GM18507 (cell line): ENCODE results near the gene NUDT8.
A peak's percentile ranks its signal among the peaks of the same experiment; 100 is the strongest.
"Not testable (repeated sequence)": the region's sequence is repeated elsewhere in the genome, so short reads cannot be mapped to it uniquely, and the experiment has no call there.

Experiments used
- DNase-seq: peaks from one replicate; pipeline ENCODE4 v3.0.0; 2011; ENCODE audit warnings: low read depth; ENCODE audit not compliant: insufficient read length; ENCODE audit errors: extremely low spot score
- FAIRE-seq: peaks from 2 replicates; lab custom pipeline; 2011; peaks lifted over from hg19 to GRCh38; lab: Jason Lieb, UNC

The NUDT8 gene

DNA sequence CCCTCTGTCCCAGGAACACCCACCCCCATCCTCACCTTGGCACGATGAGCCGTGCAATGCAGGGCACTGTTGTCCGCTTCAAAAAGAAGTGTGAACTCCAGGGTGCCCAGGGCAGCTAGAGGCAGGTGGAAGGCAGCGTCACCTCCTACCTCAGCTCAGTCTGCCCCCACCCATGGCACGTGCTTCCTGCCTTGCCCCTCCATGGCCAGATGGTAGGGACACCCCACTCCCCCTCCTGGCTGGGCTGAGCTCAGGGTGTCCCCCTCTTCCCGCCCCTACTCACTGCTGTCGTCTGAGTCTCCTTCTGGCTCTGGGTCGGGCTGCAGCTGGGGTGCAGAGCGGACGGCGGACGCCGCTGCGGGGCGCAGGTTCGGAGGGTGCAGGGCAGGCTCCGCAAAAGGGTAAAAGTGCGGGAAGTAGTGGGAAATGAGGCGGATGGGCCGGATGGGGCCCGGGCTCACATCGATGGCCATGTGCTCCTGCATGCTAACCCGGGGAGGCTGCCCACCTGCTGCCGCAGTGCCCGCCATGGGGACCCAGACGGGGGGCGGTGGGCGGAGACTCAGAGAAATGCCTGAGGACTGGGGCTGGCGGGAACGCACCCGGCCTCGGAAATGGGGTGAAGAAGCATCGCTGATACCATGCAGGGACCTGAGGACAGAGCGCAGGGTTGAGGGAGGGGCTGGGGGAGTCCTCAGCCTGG lies 13.9 kb downstream of the NUDT8 start:
- no peak for FAIRE-seq
- DNase-seq = no peak

DNA sequence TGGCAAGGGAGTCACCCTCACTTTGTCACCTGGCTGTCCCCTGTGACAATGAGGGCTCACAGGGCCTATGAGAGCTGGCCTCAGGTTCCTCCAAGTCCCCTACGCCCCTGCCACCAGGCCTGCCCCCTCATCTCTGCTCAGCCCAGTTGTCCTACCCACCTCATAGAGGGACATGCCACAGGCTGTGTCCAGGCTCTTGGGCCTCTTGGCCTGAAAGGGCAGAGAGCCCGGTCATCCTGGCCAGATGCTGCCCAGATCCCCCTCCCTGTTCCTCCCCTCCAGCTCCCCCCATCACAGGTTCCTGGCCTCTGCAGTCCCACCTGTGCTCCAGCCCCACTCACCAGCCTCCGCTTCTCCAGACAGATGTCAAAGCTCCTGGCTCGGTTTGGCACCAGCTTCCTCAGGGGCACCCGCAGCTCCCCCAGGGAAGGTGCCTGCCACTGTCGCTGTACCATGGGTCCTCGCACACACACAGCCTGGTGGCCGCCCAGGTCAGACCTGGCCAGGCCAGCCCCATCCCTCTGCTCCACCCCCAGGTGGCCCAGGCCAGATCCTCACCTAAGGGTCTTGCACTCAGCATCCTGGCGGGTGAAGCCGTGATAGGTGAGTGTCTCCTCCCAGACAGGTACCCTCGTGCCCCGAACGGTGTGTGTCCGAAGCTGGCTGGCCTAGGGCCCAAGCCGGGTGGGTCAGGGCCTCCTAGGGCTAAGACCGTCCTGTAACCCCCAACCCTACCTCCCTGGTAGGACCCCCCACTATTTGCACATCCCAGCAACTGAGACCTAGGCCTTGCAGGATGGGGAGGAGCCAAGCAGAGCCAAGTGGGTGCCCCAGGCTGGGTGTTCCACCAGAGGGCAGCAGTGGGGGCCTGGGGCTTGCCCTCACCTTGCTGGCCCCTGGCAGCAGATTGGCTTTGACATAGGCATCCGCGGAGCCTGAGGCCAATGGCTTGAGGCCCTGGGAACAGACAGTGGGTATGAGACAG lies 14.7 kb downstream of the NUDT8 start:
- DNase-seq = no peak
- peak; percentile 42 for FAIRE-seq

DNA sequence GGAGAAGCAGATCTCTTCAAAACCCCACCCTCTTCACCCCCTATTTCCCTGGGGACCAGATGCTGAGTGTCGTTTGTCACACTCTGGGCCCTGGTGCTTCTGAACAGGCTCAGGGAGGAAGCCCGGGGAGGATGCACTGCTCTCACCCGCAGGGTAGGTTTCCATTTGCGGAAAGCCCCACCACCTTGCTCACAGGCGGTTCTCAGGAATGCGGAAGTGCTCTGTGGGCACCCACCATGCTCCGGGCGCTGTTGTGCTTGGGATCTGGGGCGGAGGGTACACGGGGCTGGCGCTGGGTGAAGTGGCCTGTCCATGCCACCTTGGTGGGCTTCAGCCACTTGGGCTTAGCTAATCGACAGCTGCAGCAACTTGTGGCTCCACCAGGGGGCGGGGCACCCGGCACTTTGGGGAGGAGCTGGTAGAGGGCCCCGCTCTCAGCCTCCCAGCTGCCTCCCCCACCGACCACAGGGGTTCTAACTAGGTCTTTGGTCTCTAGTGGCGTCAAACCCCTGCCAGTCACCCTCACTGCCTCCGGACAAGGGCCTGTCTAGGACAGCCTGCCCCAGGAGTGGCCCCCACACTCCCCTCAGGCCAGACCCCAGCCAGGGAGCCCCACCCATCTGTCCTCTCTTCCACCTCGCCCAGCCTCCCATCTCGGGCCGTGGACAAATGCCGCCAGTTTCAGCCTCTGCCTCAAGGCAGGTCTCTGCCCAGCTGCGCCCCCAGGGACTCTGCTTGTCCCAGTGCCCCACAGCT lies 15.6 kb downstream of the NUDT8 start:
- FAIRE-seq (peak; percentile 99), DNase-seq (peak; percentile 59)

DNA sequence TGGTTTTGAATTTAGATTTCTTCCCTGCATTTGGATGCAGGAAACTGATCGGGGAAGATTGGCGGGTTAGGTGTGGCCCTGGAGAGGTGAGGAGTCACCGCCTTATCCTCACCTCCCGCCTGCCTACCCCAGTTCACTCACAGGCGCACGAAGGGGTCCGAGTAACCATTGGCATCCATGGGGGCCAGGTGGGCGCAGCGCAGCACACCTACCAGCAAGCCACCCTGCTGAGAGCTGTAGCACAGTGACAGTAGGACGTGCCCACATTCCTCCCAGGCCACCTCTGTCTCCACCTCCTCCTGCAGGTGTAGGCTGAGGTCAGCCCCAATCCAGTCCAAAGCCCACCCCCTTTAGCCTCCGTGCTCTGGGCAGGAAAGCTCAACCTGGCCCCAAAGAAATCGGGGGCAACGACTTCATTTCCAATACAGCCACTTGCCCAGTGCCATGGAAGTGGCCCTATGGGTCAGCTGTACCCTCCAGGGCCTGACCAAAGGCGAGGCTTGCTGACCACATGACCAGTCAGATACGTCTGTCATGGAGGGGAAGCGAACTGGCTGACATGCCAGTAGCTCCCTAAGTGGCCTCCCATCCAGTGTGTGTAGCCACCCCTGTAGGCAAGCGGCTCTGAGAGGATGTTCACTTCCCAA lies 16.3 kb downstream of the NUDT8 start:
- DNase-seq = no peak
- FAIRE-seq = no peak

DNA sequence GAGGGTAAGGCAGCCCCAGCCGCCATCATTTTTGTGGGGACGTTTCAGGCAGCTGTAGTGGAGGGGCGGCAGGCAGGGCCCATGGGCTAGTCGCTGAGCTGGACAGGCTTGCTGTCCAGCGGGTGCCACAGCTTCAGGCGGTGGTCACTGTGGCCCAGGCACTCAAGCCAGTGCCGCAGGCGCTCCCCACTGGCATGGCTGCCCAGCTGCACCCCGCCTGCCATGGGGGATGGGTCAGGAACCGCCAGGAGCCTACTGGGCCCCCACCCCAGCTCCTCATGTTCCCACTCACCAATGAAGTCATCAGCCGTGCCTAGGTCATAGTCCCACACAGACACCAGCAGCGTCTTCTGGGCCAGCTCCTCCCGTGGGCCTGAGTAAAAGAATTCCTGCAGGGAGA lies 17.0 kb downstream of the NUDT8 start:
- no peak for DNase-seq
- no peak for FAIRE-seq

DNA sequence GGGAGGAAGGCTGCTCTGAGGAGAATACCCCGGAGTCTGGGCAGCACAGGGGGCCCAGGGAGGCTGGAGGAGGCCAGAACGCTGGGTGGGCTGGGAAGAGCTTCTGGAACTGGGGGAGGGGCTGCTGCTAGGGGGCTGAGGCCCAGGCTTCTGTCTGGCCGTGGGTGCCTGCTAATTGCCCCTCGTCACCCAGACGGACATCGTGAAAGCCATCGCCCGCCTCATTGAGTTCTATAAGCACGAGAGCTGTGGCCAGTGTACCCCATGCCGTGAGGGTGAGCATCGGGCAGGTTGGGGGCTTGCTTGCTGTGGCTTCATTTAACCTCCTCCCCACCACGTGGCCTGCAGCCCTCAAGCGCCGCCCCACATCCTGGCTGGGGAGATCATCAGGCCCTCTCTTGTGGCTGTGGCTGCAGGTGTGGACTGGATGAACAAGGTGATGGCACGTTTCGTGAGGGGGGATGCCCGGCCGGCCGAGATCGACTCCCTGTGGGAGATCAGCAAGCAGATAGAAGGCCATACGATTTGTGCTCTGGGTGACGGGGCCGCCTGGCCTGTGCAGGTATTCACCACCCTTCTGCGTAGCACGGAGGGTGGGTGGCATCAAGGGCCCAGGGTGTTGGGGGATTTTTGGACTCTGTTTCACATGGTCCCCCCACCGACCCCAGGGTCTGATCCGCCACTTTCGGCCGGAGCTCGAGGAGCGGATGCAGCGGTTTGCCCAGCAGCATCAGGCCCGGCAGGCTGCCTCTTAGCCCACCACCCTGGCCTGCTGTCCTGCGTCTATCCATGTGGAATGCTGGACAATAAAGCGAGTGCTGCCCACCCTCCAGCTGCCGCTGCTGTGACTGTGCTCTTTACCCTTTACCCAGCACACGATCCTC lies 17.8 kb downstream of the NUDT8 start:
- FAIRE-seq (no peak), DNase-seq (no peak)

DNA sequence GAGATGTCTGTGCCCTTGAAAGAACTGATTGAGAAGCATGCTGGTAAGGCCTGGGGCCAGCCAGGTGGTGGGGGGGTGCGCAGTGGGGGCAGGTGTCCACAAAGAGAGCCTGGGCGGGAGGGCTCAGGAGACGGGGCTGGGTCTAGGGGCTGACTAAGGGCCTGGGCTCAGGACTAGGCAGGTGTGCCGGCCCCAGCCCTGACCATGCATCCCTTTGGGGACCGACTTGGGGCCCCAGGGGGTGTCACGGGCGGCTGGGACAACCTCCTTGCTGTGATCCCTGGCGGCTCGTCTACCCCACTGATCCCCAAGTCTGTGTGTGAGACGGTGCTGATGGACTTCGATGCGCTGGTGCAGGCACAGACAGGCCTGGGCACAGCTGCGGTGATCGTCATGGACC lies 18.6 kb downstream of the NUDT8 start:
- DNase-seq = no peak
- no peak for FAIRE-seq

DNA sequence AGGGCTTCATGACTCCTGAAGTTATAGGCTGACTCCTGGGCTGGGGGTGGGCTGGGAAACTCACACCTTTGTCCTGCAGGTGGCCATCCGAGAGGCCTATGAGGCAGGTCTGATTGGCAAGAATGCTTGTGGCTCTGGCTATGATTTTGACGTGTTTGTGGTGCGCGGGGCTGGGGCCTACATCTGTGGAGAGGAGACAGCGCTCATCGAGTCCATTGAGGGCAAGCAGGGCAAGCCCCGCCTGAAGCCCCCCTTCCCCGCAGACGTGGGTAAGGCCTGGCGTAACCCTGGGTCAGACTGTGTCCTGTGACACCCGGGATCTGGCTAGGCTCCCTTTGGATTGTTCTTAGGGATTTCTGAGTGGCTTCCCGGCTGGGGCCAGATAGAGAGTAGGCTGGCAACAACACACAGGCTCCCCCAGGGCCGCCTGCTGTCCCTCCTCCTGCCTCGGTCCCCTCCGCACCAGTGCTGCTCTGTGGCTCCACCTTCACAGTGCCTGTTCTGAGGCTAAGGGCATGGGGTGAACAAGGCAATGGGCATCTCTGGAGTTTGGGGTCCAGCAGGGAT lies 19.4 kb downstream of the NUDT8 start:
- no peak for FAIRE-seq

DNA sequence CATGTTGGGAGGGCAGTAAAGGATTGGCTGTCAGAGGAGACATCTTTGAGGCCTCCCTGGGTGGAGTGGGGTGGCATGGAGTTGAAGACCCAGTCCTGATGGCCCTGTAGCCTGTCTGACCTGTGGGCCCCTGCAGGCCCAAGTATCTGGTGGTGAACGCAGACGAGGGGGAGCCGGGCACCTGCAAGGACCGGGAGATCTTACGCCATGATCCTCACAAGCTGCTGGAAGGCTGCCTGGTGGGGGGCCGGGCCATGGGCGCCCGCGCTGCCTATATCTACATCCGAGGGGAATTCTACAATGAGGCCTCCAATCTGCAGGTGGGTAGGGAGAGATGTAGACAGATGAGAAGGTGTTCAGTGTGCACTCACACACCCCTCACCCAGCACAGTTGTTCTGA lies 20.4 kb downstream of the NUDT8 start:
- DNase-seq = no peak
- no peak for FAIRE-seq

More for the DNA sequence above, 19.4 kb downstream of the NUDT8 start:
- DNase-seq = no peak

DNA sequence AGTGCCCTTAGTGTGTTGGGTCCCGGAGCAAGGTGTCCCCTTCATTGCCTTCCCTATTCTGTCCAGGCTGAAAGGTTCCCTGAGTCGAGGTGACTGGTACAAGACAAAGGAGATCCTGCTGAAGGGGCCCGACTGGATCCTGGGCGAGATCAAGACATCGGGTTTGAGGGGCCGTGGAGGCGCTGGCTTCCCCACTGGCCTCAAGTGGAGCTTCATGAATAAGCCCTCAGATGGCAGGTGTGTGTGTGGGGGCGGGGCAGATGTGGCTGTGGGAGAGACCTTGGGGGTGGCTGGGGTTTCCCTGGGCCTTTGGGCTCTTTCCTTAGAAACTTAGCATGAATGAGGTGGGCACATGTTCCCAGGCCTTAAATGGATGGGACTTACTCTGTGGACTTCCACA lies 21.3 kb downstream of the NUDT8 start:
- FAIRE-seq = no peak
- DNase-seq = no peak

DNA sequence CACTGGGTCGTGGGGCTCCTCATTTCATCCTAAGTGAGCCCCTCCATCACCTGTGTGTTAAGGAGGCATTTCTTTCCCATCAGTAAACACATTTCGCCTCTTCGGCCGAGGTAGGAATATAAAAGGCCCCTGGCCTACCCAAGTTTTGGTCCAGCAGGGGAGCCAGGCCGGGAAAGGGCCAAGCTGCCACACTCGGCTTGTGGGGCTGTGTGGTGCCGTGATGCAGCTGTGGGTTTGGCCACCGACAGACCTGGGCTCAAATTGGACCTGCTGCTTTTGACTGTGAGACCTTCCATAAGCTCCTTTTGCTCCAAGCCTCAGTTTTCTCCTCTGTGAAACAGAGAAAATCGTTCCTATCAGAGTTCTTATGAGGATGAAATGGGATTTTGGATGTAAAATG lies 22.2 kb downstream of the NUDT8 start:
- DNase-seq (no peak), FAIRE-seq (no peak)

DNA sequence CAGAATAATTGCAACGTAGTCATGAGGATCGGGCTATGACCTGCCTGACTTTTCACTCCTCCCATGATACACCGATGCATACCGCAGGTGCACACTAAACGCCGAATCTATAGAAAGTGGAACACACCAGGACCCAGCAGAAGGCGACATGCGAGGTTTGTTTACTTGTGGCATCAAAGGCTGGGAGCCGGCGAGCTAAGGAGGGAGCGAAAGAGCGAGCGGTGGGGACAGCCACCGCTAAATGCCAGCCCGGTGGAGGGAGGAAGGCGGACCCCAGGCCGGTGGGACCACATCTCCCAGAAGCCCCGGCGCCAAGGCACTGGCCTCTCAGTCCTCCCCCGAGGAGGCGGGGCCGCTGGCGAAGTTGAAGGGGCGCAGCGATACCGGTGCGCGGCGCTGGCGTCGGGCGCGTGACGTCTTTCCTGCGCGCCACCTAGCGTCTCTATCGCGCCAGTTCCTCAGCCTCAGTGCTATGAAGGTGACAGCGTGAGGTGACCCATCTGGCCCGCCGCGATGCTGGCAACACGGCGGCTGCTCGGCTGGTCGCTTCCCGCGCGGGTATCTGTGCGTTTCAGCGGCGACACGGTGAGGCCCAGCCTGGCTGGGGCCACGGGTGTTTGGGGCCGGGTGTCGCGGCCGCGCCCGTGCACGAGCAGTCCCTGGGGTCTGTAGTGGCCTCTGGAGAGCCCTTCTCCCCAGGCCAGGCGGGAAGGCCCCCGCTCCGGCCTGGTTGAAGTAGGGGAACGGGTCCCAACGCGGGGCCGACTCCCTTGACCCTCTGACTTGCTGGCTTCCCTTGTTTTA lies 23.0 kb downstream of the NUDT8 start, which contains the start of gene NDUFV1:
NDUFV1 (plus strand) TSS at position 445 of the 804 bp plus-strand sequence; CDS start at position 514, 69 bp downstream.
- FAIRE-seq = peak; percentile 95
- peak; percentile 71 for DNase-seq

DNA sequence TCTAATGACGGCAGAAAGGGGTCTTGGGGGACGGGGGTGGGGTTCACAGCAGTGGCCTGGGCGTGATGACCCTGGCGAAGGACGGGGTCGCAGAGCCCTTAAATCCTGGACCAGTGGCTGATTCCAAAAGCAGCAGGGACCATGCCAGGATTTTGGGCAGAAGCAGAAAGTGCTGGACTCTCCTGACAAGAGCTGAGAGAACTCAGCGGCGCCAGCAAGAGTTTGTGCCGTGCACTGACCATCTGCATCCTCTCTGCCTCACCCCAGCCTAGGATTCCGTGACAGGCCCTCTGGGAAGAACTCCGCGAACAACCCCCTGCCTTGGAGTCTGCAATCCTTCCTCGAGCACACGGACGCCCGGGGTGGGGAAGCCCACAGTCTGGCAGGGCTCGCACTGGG lies 23.6 kb downstream of the NUDT8 start:
- no peak for DNase-seq
- no peak for FAIRE-seq

DNA sequence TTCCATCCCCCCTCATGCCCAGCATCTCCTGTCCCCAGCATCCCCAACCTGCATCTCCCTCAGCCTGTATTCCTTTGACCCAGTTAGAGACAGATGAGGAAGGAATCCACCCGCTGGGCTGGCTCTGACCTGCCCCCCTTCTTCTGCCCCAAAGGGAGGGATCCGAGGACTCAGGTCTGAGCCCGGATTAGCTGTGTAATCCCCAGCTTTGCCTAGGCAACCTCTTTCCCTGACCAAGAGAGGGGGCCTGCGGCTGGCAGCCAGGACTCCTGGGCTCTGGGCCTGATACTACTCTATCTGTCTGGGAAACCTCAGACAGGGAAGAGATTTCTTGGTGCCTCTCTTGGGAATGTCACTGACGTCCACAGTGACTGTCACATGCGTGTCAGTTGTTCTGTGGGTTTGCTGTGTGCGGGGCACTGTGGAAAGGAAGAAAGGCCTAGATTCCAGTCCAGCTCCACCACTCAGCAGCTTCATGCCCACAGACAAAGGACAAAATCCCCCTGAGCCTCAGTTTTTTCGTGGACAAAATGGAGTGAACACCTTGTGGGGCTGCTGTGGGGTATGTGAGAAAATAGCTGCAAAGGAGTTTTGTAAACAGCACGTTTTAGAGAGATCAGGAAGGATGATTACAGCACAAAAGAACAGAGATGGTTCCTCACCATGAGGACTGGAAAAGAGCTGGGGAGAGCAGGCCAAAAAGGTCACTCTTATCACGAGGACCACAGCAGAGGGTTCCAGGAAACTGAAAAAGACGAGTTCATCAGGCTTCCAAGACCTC lies 24.3 kb downstream of the NUDT8 start:
- no peak for FAIRE-seq
- DNase-seq = no peak

DNA sequence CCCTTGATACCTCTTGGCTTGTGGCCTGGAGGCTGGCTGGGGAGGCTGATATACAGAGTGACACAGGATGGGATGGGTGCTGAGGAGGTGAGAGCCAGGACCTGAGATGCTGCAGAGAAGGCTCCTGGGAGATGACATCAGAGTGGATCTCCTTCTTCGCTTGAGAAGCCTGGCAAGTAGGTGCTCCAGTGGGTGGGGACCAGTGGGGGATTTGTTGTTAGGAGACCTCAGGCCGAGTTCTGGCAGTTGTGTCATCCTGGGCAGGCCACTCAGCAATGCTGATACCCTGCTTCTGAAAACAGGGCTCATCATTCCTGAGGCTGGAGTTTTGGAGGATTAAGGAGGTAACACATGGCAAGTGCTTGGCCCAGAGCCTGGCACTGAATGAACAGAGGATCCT lies 24.9 kb downstream of the NUDT8 start:
- no peak for DNase-seq
- no peak for FAIRE-seq

DNA sequence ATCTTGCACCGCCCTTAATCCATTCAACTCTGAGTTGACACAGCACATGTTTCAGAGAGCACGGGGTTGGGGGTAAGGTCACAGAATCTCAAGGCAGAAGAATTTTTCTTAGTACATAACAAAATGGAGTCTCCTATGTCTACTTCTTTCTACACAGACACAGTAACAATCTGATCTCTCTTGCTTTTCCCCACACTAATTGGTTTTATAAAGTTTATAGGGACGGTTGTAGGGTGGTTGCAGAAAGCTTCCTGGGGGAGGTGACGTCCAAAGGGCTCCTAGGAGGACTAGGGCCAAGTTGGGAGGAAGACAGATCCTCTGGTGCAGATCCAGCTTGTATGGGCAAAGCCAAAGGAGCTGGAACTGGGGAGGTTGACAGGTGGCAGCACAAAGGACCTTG lies 25.6 kb downstream of the NUDT8 start:
- FAIRE-seq = not testable (repeated sequence)

DNA sequence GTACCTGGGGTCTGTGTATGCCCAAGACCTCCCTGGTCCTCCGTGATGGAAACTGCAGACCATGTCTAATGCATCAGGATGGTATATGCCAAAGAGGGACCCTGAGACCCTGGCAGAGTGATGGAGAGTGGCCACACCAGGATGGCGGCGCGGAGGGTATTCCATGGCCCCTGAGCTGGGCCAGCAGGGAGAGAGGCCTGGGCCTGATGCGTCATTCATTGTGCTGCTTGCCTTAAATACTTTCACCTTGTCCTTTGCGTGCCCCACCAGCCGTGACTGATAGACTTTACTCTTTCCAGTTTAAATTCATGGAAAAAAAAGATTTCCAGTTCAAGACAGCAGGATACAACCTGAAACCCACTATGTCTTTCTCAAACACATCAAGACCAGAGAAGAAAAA lies 28.6 kb downstream of the NUDT8 start:
- no peak for FAIRE-seq
- no peak for DNase-seq

More for the DNA sequence above, 25.6 kb downstream of the NUDT8 start:
- not testable (repeated sequence) for DNase-seq
